Rectal smooth muscle tissue (tissue), 1 donor: Measurements from ENCODE around the gene INO80D.
"Not testable (repeated sequence)": the region's sequence is repeated elsewhere in the genome, so short reads cannot be mapped to it uniquely, and the experiment has no call there.

Experiments used
- H3K27ac ChIP-seq: one replicate; pipeline ENCODE4 v1.7.0; 2013; ENCODE audit warnings: low read depth, low read length, inconsistent platforms
- H3K27me3 ChIP-seq: one replicate; pipeline ENCODE4 v1.7.0; 2013; ENCODE audit warnings: low read length; ENCODE audit not compliant: control insufficient read depth, insufficient read depth
- H3K36me3 ChIP-seq: one replicate; pipeline ENCODE4 v1.7.0; 2013; ENCODE audit warnings: low read length; ENCODE audit not compliant: control insufficient read depth, insufficient read depth
- H3K4me1 ChIP-seq: one replicate; pipeline ENCODE4 v1.7.0; 2013; ENCODE audit warnings: low read length; ENCODE audit not compliant: control insufficient read depth, insufficient read depth
- H3K4me3 ChIP-seq: one replicate; pipeline ENCODE4 v1.7.0; 2013; ENCODE audit warnings: low read length
- H3K9ac ChIP-seq: one replicate; pipeline ENCODE4 v1.7.0; 2013; ENCODE audit warnings: low read length

The INO80D gene, protein sequence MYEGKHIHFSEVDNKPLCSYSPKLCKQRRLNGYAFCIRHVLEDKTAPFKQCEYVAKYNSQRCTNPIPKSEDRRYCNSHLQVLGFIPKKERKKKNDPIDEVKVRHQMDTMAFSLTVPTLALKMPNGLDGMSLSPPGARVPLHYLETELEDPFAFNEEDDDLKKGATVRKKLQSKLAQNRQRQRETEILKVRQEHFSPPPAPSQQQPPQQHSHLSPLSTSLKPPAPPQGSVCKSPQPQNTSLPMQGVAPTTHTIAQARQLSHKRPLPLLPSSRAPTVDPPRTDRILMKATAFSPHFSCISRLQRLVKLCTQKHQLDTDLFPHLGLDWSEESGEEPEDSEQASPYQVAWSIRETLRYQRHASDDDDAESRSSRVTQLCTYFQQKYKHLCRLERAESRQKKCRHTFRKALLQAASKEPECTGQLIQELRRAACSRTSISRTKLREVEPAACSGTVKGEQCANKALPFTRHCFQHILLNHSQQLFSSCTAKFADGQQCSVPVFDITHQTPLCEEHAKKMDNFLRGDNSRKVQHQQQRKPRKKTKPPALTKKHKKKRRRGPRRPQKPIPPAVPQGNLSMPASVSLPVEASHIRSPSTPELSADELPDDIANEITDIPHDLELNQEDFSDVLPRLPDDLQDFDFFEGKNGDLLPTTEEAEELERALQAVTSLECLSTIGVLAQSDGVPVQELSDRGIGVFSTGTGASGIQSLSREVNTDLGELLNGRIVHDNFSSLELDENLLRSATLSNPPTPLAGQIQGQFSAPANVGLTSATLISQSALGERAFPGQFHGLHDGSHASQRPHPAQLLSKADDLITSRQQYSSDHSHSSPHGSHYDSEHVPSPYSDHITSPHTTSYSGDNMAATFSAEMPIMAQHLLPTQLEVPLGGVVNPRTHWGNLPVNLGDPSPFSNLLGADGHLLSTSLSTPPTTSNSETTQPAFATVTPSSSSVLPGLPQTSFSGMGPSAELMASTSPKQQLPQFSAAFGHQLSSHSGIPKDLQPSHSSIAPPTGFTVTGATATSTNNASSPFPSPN

DNA sequence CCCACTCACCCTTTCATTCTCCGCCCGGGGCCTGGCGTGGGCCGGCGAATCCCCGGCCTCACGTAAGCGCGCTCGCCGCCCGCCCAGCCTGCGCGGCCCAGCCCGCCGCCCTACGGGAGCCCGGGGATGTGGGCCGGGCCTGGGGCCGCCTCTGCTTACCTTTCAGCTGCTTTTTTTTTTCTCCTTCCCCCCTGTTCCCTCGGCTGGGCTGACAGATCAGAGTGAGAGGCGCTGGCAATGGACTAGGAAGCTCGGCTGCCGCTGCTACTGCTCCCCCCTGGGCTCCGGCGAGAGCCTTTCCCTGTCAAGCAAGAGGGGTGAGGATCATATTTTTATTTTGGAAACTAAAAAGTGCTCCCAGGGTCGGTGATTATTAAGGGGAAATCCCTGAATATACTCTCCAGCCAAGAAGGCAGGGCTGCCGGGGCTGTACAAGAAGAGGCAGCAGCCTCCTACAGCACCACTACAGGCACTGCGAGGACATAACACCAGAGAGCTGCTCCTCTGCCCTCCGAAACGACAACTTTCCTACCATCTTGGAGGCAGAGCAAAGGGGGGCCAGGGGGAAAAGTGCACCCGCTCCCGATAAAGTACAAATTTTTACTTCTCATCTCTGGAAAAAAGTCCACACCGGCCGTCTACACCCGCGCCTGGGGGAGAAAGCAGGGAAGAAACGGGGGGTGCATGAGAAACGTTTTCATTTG, at the start of gene INO80D:
INO80D (minus strand) TSS at position 433 of the 704 bp plus-strand sequence. CDS start 23,158 bp downstream, outside the sequence.
- Histone ChIP-seq H3K4me1 (peaks cover 7% of the 10 kb centered on the region), H3K27ac (peak within 1 kb of the TSS; percentile 98), H3K9ac (peak within 1 kb of the TSS; percentile 94), H3K36me3 (no peaks in the 10 kb centered on the region), H3K4me3 (peak within 1 kb of the TSS; percentile 81), H3K27me3 (no peaks in the 10 kb centered on the region)

DNA sequence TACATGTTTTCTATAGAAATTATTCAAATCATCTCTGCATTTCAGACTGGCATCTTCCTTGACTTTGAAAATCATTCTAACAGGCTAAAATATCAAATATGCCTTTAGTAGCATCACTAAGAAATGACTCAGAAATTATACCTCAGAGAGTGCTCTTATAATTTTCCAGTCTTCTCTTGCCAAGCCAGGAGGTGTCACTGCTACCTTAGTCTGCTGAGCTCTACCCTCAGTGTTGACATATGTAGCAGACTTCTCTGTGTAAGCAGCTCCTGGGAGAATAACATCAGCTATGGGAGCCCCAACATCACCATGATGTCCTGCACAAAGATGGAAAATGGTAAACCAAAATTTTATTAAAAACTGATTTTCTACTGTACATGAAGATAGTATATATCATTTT, 41.7 kb upstream of the INO80D start:
- peaks cover 20% of the 10 kb centered on the region for H3K36me3 ChIP-seq
- no peaks in the 10 kb centered on the region for H3K27me3 ChIP-seq
- no peaks in the 10 kb centered on the region for H3K4me1 ChIP-seq
- H3K27ac ChIP-seq: no peak overlapping the region
- no peak overlapping the region for H3K9ac ChIP-seq
- no peak overlapping the region for H3K4me3 ChIP-seq

DNA sequence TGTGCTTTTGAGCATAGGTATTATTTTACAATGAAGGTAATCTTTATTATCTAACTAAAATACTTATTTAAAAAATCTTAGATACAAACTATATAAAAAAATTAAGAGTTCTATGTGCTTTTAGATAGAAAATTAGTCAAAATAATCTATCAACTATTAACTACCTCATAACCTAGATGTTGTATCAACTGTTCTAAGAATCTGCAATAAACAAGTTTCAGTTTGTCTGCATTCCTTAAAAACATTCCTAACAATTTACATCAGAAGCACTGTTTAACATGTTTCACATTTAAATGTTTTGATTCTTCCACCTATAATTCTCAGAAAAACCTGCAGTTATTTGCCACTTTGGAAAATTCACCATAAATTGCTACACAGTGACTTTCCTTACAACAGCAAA, 39.9 kb upstream of the INO80D start:
- Histone ChIP-seq H3K36me3 (peaks cover 20% of the 10 kb centered on the region), H3K9ac (no peak overlapping the region), H3K4me1 (no peaks in the 10 kb centered on the region), H3K27ac (no peak overlapping the region), H3K4me3 (no peak overlapping the region), H3K27me3 (no peaks in the 10 kb centered on the region)

DNA sequence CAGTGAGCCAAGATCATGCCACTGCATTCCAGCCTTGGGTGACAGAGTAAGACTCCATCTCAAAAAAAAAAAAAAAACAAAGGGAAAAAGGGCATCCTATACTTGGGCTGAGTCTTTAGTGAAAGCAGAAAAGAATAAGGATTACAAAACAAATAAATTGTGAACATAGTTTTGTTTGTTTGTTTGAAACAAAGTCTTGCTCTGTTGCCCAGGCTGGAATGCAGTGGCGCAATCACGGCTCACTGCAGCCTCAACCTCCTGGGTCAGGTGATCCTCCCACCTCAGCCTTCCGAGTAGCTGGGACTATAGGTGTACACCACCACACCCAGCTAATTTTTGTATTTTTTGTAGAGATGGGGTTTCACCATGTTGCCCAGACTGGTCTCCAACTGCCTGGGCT, 36.6 kb upstream of the INO80D start:
- not testable (repeated sequence) for H3K9ac ChIP-seq, H3K27me3 ChIP-seq, H3K27ac ChIP-seq, H3K4me1 ChIP-seq, H3K4me3 ChIP-seq
- peaks cover 17% of the 10 kb centered on the region for H3K36me3 ChIP-seq

DNA sequence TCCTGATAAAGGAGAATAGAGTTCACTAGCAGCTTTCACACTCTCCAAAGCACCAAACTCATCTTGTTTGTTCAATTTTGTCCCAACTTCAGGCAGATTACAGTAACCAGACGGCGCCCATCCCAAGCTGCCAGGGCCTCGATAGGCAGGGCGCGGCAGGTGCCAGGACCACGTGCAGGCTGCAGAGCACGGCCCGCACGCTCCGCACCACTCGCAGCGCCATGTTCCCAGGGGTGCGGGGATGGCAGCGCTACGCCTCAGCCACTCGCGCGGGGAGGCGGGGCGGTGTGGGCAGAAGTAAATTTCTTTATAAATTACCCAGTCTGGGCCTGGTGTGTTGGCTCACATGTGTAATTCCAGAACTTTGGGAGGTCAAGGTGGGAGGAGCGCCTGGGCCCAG, 30.3 kb upstream of the INO80D start:
- Histone ChIP-seq H3K27ac (no peak overlapping the region), H3K36me3 (peaks cover 10% of the 10 kb centered on the region), H3K27me3 (no peaks in the 10 kb centered on the region), H3K9ac (no peak overlapping the region), H3K4me3 (no peak overlapping the region), H3K4me1 (no peaks in the 10 kb centered on the region)

DNA sequence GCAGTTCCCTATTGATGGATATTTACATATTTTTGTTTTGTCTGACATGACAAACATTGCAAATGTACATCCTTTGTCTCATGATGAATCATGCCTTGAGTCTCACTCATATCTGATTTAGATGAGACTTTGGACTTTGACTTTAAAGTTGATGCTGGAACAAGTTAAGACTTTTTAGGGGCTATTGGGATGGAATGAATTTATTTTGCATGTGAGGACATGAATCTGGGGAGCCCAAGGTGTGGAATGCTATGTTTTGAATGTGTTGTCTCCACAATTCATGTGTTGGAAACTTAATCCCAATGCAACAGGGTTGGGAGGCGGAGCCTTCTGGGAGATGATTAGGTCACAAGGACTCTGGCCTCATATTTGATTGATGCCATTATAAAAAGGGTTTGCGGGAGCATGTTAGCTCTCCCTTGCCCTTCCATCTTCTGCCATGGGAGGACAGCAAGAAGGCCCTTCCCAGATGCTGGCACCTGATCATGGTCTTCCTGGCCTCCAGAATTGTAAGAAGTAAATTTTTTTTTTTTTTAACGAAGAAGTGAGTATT, 29.1 kb upstream of the INO80D start:
- Histone ChIP-seq H3K4me3 (no peak overlapping the region), H3K4me1 (no peaks in the 10 kb centered on the region), H3K27ac (no peak overlapping the region), H3K9ac (no peak overlapping the region), H3K27me3 (no peaks in the 10 kb centered on the region), H3K36me3 (peaks cover 2% of the 10 kb centered on the region)

DNA sequence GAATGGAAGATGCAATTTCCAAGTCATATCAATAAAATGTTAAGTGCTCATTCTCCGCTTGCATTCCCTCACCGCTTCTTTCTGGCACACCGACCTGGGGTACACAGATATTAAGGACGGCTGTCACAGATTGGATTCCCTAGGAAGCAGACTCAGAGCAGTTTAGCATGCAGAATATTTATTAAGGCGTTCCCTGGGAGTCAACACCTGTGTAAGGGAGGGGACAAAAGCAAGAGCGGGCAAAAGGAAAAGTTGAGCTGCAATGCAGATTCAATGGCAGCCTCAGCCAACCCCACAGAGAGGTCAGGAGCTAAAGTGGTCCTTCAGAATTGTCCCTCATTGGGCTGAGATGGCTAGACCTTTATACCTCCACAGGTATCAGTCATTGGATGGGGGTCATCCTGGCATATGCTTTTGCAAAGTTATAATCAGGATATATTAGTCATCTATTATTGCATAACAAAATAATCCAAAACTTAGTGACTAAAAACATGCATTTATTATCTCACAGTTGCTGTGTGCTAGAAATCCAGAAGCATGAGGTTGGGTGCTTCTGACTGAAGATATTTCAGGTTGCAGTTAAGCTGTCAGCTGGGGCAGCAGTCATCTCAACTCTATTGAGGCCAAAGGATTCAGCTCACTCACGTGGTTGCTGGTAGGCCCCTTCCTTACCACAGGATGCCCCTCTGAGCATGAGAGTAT, 27.0 kb upstream of the INO80D start:
- H3K4me1 ChIP-seq: no peaks in the 10 kb centered on the region
- no peak overlapping the region for H3K9ac ChIP-seq
- H3K36me3 ChIP-seq: no peaks in the 10 kb centered on the region
- H3K4me3 ChIP-seq: no peak overlapping the region
- no peaks in the 10 kb centered on the region for H3K27me3 ChIP-seq
- H3K27ac ChIP-seq: no peak overlapping the region

DNA sequence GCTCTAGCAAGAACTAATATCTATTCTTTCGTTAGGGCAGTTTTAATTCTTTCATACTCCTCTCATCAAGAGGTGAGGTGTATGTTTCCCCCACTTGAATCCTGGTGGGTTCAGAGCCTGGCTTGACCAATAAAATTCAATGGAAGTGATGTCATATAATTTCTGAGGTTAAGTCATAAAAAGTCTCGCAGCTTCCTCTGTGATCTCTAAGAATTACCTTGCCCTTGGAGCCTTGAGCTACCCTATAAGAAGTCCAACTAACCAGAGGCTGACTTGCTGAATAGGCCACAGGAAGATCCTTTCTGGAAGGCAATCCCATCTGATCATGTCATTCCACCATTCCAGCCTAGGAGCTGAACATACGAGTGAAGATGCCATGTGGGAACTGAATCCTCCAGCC, 26.1 kb upstream of the INO80D start:
- Histone ChIP-seq H3K27ac (no peak overlapping the region), H3K4me3 (no peak overlapping the region), H3K27me3 (no peaks in the 10 kb centered on the region), H3K9ac (no peak overlapping the region), H3K36me3 (no peaks in the 10 kb centered on the region), H3K4me1 (no peaks in the 10 kb centered on the region)

DNA sequence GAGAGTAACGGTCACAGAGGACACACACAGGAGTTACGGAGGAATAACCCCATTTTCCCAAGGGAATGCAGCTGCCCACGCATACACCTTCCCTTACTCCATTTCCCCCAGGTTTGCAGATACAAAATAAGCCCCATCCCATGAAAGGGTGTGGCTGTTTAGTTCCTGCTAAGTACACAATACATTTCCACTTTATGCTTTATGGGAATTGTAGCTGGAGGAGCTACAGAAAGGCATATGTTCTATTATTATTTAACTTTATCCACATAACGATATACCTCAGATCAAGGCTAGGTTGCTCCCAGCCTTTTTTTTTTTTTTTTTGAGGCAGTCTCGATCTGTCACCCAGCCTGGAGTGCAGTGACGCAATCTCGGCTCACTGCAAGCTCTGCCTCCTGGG, 22.7 kb upstream of the INO80D start:
- Histone ChIP-seq H3K9ac (no peak overlapping the region), H3K4me1 (no peaks in the 10 kb centered on the region), H3K27me3 (no peaks in the 10 kb centered on the region), H3K4me3 (no peak overlapping the region), H3K27ac (no peak overlapping the region), H3K36me3 (no peaks in the 10 kb centered on the region)

DNA sequence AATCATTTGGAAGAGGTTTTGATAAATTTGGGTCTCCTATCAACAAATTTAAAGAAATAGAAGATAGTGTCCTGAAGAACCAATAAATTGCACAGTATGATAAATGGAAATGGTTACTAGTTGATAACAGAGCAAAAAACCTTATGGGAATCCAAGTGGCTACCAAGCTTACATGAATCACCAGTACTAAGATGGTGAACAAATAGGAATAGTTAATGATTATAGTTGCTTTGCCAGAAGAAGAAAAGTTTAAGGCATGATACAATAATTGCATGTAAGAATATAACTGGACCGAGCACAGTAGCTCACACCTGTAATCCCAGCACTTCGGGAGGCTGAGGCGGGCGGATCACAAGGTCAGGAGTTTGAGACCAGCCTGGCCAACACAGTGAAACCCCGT, 19.6 kb upstream of the INO80D start:
- no peaks in the 10 kb centered on the region for H3K36me3 ChIP-seq
- H3K9ac ChIP-seq: no peak overlapping the region
- H3K4me1 ChIP-seq: no peaks in the 10 kb centered on the region
- H3K4me3 ChIP-seq: no peak overlapping the region
- no peak overlapping the region for H3K27ac ChIP-seq
- H3K27me3 ChIP-seq: no peaks in the 10 kb centered on the region

DNA sequence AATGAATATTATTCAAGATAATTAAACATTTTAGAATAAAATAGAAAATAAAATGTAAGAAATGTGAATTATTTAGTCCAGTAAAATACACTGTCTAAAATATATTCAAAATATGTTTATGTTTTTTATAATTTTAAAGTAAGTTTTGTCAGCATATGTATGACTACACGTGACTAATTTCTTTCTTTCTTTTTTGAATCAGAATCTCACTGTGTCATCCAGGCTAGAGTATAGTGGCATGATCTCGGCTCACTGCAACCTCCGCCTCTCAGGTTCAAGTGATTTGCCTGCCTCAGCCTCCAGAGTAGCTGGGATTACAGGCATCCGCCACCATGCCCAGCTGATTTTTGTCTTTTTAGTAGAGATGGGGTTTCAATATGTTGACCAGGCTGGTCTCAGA, 19.1 kb upstream of the INO80D start:
- Histone ChIP-seq H3K36me3 (no peaks in the 10 kb centered on the region), H3K9ac (no peak overlapping the region), H3K4me3 (no peak overlapping the region), H3K27ac (no peak overlapping the region), H3K27me3 (no peaks in the 10 kb centered on the region), H3K4me1 (no peaks in the 10 kb centered on the region)
